Measurements from ENCODE around the gene EPS15.

EPS15 gene

GRCh38 chr1:51516649-51517158 is 2.4 kb downstream of the EPS15 start:
- in situ Hi-C loops (cut with HindIII; ENCODE audit: low sequenced_read_pairs), result no loop called here
- no peak for TF ChIP-seq CTCF (IDR thresholded peaks at IDR 0.05; ENCODE audit: low read depth, low read length, missing control alignments)
- H3K4me3 ChIP-seq (ENCODE audit: low read depth, low read length), result no peak overlapping the region
- no peak for DNase-seq (ENCODE audit: low read depth)

GRCh38 chr1:51515982-51516648 is 3.0 kb downstream of the EPS15 start:
- in situ Hi-C loops (cut with HindIII; ENCODE audit: low sequenced_read_pairs), result no loop called here
- H3K4me3 ChIP-seq (ENCODE audit: low read depth, low read length), result no peak overlapping the region
- no peak for TF ChIP-seq CTCF (IDR thresholded peaks at IDR 0.05; ENCODE audit: low read depth, low read length, missing control alignments)
- DNase-seq (ENCODE audit: low read depth), result no peak

GRCh38 chr1:51515312-51515960 is 3.6 kb downstream of the EPS15 start:
- TF ChIP-seq CTCF (IDR thresholded peaks at IDR 0.05; ENCODE audit: low read depth, low read length, missing control alignments), result no peak
- H3K4me3 ChIP-seq (ENCODE audit: low read depth, low read length), result no peak overlapping the region
- DNase-seq (ENCODE audit: low read depth), result no peak
- in situ Hi-C loops (cut with HindIII; ENCODE audit: low sequenced_read_pairs), result no loop called here

- no peak overlapping the region for H3K4me3 ChIP-seq (ENCODE audit: low read depth, low read length)
- DNase-seq (ENCODE audit: low read depth), result no peak
- in situ Hi-C loops (cut with HindIII; ENCODE audit: low sequenced_read_pairs), result no loop called here
- no peak for TF ChIP-seq CTCF (IDR thresholded peaks at IDR 0.05; ENCODE audit: low read depth, low read length, missing control alignments)
Measured at GRCh38 chr1:51514733-51515132, 4.3 kb downstream of the EPS15 start.

- in situ Hi-C loops (cut with HindIII; ENCODE audit: low sequenced_read_pairs), result no loop called here
- no peak for TF ChIP-seq CTCF (IDR thresholded peaks at IDR 0.05; ENCODE audit: low read depth, low read length, missing control alignments)
- DNase-seq (ENCODE audit: low read depth), result no peak
- no peak overlapping the region for H3K4me3 ChIP-seq (ENCODE audit: low read depth, low read length)
Measured at GRCh38 chr1:51512606-51513005, 6.5 kb downstream of the EPS15 start.

GRCh38 chr1:51512120-51512519 is 6.9 kb downstream of the EPS15 start:
- in situ Hi-C loops (cut with HindIII; ENCODE audit: low sequenced_read_pairs), result no loop called here
- DNase-seq (ENCODE audit: low read depth), result no peak
- no peak overlapping the region for H3K4me3 ChIP-seq (ENCODE audit: low read depth, low read length)
- TF ChIP-seq CTCF (IDR thresholded peaks at IDR 0.05; ENCODE audit: low read depth, low read length, missing control alignments), result no peak
